HG03039 (cell line): ENCODE measurements around the gene GOLGA6L2.
"Not testable (repeated sequence)": the region's sequence is repeated elsewhere in the genome, so short reads cannot be mapped to it uniquely, and the experiment has no call there.

Experiments
- ATAC-seq: cut with Tn5 transposase; IDR thresholded peaks from one replicate; pipeline ENCODE4 v1.9.1; 2021; ENCODE audit warnings: mild to moderate bottlenecking, moderate library complexity; ENCODE audit not compliant: unreplicated experiment

Gene GOLGA6L2

GRCh38 chr15:23424111-23424904 lies 22.7 kb downstream of the GOLGA6L2 start:
- ATAC-seq = no peak

GRCh38 chr15:23422946-23423708 lies 23.9 kb downstream of the GOLGA6L2 start:
- ATAC-seq = peak; percentile 64

GRCh38 chr15:23422099-23422945 lies 24.7 kb downstream of the GOLGA6L2 start:
- no peak for ATAC-seq

GRCh38 chr15:23420806-23421575 lies 26.1 kb downstream of the GOLGA6L2 start:
- no peak for ATAC-seq

- no peak for ATAC-seq
Observed at GRCh38 chr15:23416349-23417276, 30.4 kb downstream of the GOLGA6L2 start.

GRCh38 chr15:23415866-23416265 lies 31.2 kb downstream of the GOLGA6L2 start:
- not testable (repeated sequence) for ATAC-seq

GRCh38 chr15:23415321-23415865 lies 31.6 kb downstream of the GOLGA6L2 start:
- no peak for ATAC-seq

GRCh38 chr15:23412881-23413600 lies 34.0 kb downstream of the GOLGA6L2 start:
- ATAC-seq = not testable (repeated sequence)

- ATAC-seq = no peak
Observed at GRCh38 chr15:23411841-23412240, 35.2 kb downstream of the GOLGA6L2 start.

GRCh38 chr15:23403550-23403949 lies 43.5 kb downstream of the GOLGA6L2 start:
- no peak for ATAC-seq

GRCh38 chr15:23402544-23402943 lies 44.5 kb downstream of the GOLGA6L2 start:
- ATAC-seq = no peak

- no peak for ATAC-seq
Observed at GRCh38 chr15:23402140-23402539, 44.9 kb downstream of the GOLGA6L2 start.

GRCh38 chr15:23401627-23402026 lies 45.4 kb downstream of the GOLGA6L2 start:
- no peak for ATAC-seq

- ATAC-seq = not testable (repeated sequence)
Observed at GRCh38 chr15:23399207-23399606, 47.8 kb downstream of the GOLGA6L2 start.

- not testable (repeated sequence) for ATAC-seq
Observed at GRCh38 chr15:23398357-23398756, 48.7 kb downstream of the GOLGA6L2 start.

GRCh38 chr15:23397779-23398178 lies 49.3 kb downstream of the GOLGA6L2 start:
- no peak for ATAC-seq

- no peak for ATAC-seq
Observed at GRCh38 chr15:23395832-23396231, 51.2 kb downstream of the GOLGA6L2 start.

- no peak for ATAC-seq
Observed at GRCh38 chr15:23395030-23395692, 51.9 kb downstream of the GOLGA6L2 start.
